GM10248 (cell line): Measurements from ENCODE around the gene ARID5A.

Experiments used
- CTCF ChIA-PET: fragments of 300-600 bp; sonication (Branson Sonifier 250); formaldehyde crosslinking; extraction: SDS; loops from one replicate; lab custom pipeline; 2021; ENCODE audit warnings: antibody characterized with exemption; lab: Yijun Ruan, JAX
- POLR2A ChIA-PET: fragments of 350-650 bp; sonication (Branson Sonifier 250); formaldehyde crosslinking; extraction: SDS; loops from one replicate; lab custom pipeline; 2020; ENCODE audit warnings: antibody characterized with exemption; lab: Yijun Ruan, JAX
- DNase-seq: peaks from one replicate; pipeline ENCODE4 v3.0.0; 2012; ENCODE audit errors: extremely low spot score
- TF ChIP-seq, protein P1 (sequence below): IDR thresholded peaks from 2 replicates; pipeline ENCODE4 v1.5.1; 2012; ENCODE audit warnings: mild to moderate bottlenecking, low read depth; ENCODE audit errors: extremely low read depth, missing control alignments, control extremely low read depth

Gene ARID5A

DNA sequence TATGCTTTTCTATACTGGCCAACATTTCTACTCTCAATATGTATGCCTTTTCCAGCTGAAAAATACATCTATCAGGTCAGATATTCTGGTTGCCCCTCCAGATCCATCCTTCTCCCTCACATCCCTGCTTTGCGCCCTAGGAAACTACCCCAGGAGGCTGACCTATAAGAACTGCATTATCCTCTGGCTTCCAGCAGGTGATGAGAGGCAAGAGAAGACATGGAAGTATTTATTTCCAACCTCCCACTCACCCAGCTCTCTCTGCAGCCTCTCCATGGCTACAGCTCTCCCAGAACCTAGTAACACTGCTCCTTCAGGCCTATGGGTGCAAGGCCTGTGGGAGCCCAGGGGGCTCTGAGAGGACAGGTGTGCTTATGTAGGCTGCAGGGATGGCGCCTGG lies 42.9 kb downstream of the ARID5A start:
- ChIA-PET CTCF (interaction anchor here (1.0 to 1.7 kb wide), 5 partner anchors 14 to 173 kb away, joined by 3 to 9 read pairs (median 3); no protein-coding TSS in a partner anchor), POLR2A (no interaction called here)
- no peak for DNase-seq
- TF ChIP-seq, protein P1, sequence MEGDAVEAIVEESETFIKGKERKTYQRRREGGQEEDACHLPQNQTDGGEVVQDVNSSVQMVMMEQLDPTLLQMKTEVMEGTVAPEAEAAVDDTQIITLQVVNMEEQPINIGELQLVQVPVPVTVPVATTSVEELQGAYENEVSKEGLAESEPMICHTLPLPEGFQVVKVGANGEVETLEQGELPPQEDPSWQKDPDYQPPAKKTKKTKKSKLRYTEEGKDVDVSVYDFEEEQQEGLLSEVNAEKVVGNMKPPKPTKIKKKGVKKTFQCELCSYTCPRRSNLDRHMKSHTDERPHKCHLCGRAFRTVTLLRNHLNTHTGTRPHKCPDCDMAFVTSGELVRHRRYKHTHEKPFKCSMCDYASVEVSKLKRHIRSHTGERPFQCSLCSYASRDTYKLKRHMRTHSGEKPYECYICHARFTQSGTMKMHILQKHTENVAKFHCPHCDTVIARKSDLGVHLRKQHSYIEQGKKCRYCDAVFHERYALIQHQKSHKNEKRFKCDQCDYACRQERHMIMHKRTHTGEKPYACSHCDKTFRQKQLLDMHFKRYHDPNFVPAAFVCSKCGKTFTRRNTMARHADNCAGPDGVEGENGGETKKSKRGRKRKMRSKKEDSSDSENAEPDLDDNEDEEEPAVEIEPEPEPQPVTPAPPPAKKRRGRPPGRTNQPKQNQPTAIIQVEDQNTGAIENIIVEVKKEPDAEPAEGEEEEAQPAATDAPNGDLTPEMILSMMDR = no peak

GRCh38 chr2:96580771-96581170 lies 44.2 kb downstream of the ARID5A start:
- no peak for DNase-seq
- TF ChIP-seq, protein P1 = peak; percentile 39
- ChIA-PET CTCF (interaction anchor here (1.7 to 4.3 kb wide), 3 partner anchors 14 to 47 kb away, joined by 3 to 25 read pairs (median 5); no protein-coding TSS in a partner anchor), POLR2A (no interaction called here)

GRCh38 chr2:96584017-96584416 lies 47.5 kb downstream of the ARID5A start:
- DNase-seq = no peak
- TF ChIP-seq, protein P1 = no peak
- CTCF ChIA-PET = interaction anchor here (4.3 kb wide), 1 partner anchor 10 kb away, joined by 25 read pairs; no protein-coding TSS in a partner anchor
- POLR2A ChIA-PET = no interaction called here

GRCh38 chr2:96587843-96588242 lies 51.3 kb downstream of the ARID5A start:
- CTCF ChIA-PET = interaction anchor here (2.1 kb wide), 1 partner anchor 33 kb away, joined by 5 read pairs; no protein-coding TSS in a partner anchor

DNA sequence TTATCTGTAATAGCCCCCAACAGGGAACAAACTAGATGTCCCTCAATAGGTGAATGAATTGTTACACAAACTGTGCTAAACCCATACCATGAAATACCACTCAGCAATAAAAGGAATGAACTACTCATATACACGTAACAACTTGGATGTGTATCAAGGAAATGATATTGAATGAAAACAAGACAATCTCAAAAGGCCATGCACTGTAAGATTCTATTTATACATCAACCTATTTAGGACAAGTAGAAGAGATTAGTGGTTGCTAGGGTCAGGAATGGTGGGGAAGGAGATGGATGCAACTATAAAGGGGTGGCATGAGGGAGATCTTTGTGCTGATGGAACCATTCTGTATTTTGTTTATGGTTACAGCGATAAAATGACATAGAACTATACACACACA lies 54.5 kb downstream of the ARID5A start:
- TF ChIP-seq, protein P1 = no peak
- DNase-seq = no peak
- CTCF ChIA-PET = no interaction called here
- POLR2A ChIA-PET = no interaction called here

More at GRCh38 chr2:96587843-96588242, 51.3 kb downstream of the ARID5A start:
- TF ChIP-seq, protein P1 = no peak
- no peak for DNase-seq
- POLR2A ChIA-PET = no interaction called here

GRCh38 chr2:96591494-96591893 lies 54.9 kb downstream of the ARID5A start:
- CTCF ChIA-PET = no interaction called here
- POLR2A ChIA-PET = no interaction called here
- DNase-seq = no peak
- TF ChIP-seq, protein P1 = no peak
